Hematopoietic multipotent progenitor cell treated with erythropoietin and hydrocortisone succinate and interleukin-3 and kit ligand, for 6 days (in vitro differentiated cells): ENCODE results near the gene MYLK4.

ENCODE experiments used
- DNase-seq: peaks from one replicate; pipeline ENCODE4 v3.0.0-alpha.2; 2015

MYLK4 gene

DNA sequence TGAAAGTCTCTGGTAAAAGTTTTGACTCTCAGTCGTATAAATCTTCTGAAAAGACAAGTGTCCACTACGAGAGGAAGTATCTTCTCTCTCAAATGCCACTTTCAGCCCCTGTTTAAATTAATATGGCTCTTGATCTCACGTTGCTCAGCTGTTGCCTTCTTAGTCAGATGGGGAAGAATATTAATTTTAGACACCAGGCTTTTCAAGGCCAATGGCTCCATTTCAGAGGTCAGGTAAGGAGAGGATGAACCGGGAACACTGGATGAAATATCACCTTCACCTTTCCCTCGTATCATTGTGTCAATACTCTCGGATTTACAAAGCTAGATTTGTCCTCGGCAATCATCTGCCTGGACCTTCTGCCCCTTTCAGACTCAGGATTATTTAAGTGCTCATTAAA, at the start of gene MYLK4:
Gene MYLK4 (minus strand): TSS at position 91 of the 400 bp plus-strand sequence. CDS start 1,628 bp downstream, outside the sequence.
- DNase-seq = no peak

DNA sequence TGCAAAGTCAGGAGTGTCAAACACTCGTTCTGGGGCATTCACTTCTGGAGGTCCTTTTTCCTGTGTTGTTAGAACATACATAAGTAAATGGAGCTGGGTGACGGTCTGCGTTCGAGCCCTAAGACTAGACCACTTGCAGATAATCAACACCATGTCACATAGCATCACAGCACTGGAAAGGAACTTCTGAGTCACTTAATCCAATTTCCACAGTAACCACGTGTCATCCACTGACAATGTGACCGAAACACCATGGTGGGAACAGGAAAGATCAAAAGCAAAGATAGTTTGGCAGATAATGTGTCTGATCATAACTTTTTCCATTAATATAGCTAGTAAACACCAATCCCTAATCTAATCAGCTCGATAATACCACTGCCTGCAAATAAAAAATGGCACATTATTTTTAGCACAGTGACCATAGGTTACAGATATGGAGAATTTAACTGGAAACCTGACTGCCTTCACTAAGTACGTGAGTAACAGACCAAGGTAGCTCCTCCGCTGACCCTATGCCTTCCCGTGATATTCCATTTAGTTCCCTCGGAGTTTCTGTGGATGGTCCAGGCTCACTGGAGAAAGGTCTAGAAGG, 49.3 kb upstream of the MYLK4 start:
- peak; percentile 65 for DNase-seq

GRCh38 chr6:2798586-2799134, 47.9 kb upstream of the MYLK4 start:
- no peak for DNase-seq

GRCh38 chr6:2797564-2798031, 46.9 kb upstream of the MYLK4 start:
- no peak for DNase-seq

GRCh38 chr6:2796861-2797260, 46.1 kb upstream of the MYLK4 start:
- no peak for DNase-seq

DNA sequence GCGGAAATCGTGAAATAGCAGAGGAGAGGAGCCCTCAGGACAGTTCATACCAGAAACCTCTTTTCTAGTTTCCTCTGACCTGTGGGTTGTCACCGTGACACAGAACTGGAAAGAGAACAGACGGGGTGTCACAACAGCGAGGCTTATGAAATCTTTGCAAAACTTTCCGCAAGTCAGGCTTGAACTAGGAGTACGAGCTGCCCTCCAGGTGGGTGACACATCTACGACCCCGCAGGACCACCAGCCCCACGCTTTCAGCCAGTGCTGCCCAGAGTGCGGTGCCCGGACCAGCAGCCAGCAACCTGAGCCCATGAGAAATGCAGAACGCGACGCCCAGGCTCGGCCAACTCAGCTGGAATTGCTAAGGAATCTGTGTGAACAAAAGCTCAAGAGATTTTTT, 45.2 kb upstream of the MYLK4 start:
- peak; percentile 59 for DNase-seq

GRCh38 chr6:2795162-2795561, 44.4 kb upstream of the MYLK4 start:
- no peak for DNase-seq

DNA sequence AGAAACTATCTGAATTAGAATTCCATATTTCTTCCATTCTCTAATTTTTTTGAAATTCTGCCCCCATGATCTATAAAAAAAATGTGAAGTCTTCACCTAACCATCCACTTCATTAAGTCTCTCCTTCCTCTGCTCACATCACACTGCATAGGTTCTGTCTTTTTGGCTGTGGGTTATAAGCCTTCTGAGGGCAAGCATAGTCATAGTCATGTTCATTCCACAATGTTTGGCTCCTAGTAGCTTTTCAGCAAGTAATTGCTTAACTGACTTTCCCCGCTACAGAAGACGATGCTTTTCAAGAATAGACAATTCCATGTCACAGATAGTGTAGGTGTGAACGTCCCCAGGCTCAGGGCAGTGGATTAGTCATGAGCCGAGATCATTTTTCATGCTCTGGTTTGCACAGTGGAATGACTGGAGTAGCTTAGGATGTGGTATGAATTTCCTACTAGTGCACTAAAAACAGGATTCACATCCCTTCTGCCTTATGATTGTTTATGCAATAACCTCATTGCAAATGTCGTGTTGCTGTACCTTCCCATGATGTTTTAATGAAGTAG, 43.5 kb upstream of the MYLK4 start:
- DNase-seq = no peak

- peak; percentile 86 for DNase-seq
Observed at GRCh38 chr6:2793534-2794151, 42.9 kb upstream of the MYLK4 start.

GRCh38 chr6:2792330-2793110, 41.8 kb upstream of the MYLK4 start:
- no peak for DNase-seq

DNA sequence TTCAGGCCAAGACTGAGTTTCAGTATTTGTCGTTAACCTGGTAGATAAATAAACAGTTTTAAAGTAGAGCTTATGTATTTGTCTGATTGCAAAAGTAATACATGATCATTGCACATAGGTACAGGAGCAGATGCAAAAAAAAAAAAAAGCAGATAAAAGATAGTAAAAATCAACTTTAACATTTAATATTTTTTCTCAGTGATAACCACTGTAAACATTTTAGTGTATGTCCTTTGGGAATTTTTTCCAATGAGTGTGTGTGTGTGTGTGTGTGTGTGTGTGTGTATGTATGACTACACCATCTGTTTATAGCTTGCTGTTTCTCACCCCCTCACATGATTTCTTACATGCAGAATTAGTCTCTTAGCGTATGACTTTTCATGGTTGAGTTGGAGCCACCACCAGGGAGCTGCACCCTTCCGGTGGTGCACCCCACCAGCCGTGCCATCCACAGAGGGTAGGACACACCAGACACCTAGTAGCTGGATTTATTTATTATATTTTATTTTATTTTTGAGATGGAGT, 40.8 kb upstream of the MYLK4 start:
- no peak for DNase-seq

DNA sequence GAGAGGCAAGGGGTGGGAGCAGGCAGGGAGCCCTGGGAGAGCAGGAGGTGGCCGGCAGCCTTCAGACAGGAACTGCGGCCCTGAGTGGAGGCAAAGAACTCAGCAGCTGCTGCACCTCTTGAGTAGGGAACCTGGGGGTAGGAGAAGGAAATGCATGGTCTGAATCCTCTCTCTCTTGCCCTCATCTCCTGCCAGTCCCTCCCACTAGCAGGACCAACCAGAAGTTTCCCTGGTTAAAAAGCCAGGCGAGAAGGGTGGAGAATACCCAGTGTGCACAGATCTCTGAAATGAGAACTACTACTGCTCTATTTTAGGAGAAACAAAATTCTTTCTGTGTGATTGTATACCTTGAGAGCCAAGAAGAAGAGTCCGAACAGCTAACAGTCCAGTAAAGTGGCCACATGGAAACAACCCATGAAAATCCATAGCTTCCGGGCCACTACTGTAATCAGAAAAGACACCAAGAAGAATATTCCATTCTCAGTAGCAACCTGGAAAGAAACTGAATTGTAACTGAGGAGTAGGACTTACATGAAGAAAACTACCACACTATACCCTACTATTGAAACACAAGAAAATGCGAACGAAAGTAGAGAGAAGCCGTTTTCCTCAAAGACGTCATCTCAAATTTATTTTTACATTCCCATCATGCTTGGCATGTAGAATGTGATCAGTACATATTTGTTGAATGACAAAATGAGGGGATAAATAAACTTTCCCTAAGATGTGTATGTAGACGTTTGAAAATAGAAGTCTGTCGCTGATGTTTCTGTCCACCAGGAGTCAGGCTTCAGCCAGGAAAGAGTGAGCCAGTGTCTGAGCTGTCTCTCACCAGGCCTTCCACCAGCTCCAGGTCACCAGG, 40.1 kb upstream of the MYLK4 start:
- DNase-seq = peak; percentile 91

DNA sequence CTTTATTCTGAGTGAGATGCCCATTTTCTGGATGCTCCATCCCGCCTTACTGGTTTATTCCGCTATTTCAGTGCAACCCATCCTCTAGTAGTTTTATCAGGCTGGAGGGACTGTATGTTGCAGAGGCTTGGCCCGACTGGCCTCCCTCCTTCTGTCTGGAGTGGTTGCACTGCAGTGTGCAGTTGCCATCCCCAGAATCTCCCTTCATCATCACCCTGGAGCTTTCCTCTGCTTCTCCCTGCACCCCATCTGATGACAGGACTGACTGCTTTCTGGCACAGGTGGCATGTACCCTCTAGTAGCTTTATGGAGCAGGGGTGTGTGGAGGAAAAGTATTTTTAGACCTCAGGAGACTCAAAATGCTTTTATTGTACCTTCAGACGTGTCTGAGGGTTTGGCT, 35.5 kb upstream of the MYLK4 start:
- DNase-seq = no peak

DNA sequence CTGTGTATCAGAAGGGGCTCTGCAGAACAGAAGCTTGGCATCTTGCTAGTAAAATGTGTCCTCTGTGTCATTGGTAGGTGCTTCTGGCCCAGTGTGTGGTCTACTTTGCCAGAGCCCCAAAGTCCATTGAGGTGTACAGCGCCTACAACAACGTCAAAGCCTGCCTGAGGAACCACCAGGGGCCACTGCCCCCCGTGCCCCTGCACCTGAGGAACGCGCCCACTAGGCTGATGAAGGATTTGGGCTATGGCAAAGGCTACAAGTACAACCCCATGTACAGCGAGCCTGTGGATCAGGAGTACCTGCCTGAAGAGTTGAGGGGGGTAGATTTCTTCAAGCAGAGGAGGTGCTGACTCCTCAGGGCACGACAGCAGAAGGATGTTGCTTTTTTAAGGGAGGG, 34.2 kb upstream of the MYLK4 start:
- no peak for DNase-seq

DNA sequence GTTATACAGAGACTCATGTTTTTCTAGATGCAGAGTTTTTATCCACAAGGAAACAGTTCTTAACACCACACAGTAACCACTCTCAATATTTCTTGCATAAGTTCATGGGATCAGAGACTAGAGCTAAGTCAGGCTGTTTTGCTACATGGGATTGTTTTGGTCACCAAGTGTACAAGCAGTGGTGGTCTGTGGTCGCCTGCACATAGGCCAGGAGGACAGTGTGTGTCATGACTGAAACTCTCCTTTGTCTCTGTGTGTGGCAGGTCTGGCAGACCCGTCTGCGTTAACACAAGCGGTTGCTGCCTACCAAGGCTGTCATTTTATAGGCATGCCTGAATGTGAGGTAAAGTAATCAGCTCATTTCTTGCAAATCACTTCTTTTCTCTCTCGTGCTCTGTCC, 33.3 kb upstream of the MYLK4 start:
- DNase-seq = no peak

- peak; percentile 93 for DNase-seq
Observed at GRCh38 chr6:2783188-2783963, 32.7 kb upstream of the MYLK4 start.

DNA sequence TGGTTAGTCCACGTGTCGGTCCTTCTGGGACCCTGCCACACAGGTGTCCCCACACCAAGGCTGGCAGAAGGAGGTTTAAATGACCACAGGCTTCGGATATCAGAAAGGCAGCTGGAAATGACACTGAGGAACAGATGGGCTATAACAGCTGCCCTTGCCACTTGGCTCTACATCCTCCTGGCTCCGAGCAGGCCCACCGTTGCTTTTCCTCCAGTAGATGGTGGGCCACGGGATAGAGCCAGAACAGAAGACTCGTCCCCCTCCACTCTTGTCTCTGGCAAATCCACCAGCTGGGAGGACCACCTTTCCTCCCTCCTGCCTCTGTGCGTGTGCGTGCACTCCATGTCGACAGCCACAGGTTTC, 32.1 kb upstream of the MYLK4 start:
- no peak for DNase-seq

DNA sequence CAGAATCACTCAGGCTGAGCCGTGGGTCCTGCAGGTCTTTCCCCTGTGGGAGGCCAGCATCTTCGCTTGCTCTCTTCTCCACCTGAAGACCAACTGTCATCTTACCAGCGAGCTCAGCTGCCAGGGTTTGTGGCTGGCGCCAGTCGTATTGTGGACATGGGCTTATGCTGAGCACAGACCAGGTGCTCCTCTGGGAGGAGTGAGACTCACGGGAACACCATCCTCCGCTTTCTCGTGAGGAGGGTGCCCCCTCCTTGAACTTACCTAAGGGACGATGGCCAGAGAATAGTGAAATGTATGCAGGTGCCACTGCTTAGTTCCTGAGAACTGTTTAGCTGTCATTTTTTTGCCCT, 31.6 kb upstream of the MYLK4 start:
- DNase-seq = no peak

- DNase-seq = no peak
Observed at GRCh38 chr6:2781685-2782355, 31.1 kb upstream of the MYLK4 start.

DNA sequence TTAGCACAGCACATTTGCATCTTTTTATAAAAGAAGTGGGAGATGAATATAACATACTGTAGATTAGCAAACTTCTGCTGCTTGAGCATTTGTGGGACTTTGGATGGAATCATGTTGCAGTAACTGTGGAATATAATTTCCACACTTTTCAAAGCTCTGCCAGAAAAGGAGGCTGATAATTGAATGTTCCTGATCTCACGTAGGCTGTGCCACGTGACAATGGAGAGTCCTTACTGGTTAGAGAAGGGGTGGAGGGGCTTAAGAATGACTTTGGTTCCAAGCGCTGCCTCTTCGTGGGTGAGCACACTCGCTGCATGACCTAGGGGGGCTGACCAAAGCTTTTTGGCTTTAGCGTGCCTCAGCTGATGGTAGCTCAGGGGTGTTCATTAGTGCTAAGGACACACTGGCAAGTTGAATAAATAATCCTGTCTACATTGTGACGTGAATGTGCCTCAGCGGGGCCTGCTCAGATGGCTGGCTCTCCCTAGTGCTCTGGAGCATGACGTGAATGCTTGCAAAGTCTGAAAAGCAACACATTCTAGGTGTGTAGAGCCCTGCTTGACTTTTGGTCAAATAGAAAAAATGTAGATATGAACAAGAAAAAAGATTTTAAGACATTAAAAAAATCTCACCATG, 29.5 kb upstream of the MYLK4 start:
- no peak for DNase-seq

DNA sequence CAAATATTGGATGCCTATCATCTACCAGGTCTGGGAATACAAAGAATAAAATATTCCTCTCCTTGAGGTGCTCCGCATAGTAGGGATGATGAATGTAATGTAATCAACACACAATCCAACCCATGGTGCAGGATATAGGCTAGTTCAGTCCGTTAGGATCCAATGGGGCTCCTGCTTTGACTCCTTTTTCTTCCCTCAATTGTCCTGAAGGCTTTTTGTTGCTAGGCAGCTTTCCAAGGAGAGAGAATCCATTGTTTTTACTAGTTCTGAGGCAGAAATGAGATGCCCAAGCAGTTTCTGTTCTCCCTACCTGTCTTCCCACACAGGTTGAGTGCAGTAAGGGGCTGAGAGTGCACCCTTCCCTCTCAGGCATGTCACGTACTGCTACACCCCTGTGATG, 26.5 kb upstream of the MYLK4 start:
- no peak for DNase-seq
